ENCODE results near the gene ZBTB22. TPM values are rescaled to one million over a fixed set of nuclear protein-coding genes. Genes with fewer than 3 reads are reported as not detected.
"Not testable (repeated sequence)": the region's sequence is repeated elsewhere in the genome, so short reads cannot be mapped to it uniquely, and the experiment has no call there.

ZBTB22 gene
- total RNA-seq, 1 donor from 2014 or later: 16.4 TPM

DNA sequence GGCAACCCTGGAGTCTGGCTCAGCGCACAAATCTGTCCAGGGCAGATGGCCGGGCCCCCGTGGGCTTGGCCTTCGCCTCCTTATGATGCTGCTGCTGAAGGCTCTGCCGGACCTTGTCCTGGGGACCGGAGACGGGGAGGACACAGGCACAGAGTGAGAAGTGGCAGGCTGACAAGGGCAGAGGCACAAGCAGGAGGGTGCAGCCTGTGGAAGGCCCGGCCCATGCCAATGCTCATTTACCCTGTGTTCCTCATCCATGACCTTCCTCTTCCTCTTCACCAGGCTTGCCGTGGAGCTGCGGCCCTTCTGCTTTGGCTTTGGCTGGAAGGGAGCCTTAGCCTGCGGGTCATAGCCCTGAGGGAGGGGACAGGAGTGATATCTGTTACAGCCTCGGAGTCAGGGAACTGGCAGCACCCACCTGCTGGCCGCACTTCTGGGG lies 38.3 kb downstream of the ZBTB22 start:
- DNase-seq (ENCODE audit: low read depth, low spot score): no peak

DNA sequence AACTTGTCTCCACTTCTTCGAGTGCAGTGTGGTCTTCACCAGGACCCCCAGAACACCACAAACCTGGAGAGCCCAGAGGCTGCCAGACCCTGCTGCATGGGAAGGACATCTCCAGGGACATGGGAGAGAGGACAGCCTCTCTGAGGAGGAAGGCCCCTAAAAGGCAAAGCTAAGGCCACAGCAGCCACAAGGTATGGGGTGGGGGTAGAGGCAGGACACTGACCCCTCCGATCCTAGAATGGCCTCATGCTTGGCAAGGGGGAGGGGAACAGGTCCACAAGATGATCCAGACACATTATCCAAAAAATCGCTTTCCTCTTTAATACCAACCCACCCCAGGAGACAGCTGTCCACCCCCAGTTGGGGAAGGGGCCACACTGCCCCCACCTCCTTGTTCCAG lies 38.7 kb downstream of the ZBTB22 start:
- no peak for DNase-seq (ENCODE audit: low read depth, low spot score)

DNA sequence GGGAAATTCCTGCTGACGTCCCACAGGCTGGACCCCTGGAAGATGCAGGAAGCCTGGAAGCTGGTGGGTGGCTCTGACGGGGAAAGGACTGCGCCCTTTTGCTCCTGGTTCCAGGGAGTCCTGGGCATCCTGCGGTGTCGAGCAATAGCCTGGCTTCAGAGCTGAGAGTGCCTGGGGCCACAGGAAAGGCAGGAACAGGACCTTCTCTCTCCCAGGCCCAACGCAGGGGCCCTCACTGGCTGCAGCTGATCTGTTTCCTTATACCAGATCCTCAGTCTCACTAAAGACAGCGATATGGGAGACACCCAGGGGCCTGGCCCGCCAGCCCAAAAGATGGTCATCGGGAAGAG lies 39.2 kb downstream of the ZBTB22 start:
- no peak for DNase-seq (ENCODE audit: low read depth, low spot score)

DNA sequence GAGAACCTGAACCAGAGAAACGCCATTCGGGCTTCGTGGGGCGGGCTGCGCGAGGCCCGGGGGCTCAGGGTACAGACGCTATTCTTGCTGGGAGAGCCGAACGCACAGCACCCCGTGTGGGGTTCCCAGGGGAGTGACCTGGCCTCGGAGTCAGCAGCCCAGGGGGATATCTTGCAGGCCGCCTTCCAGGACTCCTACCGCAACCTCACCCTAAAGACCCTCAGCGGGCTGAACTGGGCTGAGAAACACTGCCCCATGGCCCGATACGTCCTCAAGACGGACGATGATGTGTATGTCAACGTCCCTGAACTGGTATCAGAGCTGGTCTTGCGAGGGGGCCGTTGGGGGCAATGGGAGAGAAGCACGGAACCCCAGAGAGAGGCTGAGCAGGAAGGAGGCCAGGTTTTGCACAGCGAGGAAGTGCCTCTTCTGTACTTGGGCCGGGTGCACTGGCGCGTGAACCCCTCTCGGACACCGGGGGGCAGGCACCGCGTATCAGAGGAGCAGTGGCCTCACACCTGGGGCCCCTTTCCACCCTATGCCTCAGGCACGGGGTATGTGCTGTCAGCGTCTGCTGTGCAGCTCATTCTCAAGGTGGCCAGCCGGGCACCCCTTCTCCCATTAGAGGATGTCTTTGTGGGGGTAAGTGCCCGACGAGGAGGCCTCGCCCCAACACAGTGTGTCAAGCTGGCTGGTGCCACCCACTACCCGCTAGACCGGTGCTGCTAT lies 39.7 kb downstream of the ZBTB22 start:
- DNase-seq (ENCODE audit: low read depth, low spot score): no peak

DNA sequence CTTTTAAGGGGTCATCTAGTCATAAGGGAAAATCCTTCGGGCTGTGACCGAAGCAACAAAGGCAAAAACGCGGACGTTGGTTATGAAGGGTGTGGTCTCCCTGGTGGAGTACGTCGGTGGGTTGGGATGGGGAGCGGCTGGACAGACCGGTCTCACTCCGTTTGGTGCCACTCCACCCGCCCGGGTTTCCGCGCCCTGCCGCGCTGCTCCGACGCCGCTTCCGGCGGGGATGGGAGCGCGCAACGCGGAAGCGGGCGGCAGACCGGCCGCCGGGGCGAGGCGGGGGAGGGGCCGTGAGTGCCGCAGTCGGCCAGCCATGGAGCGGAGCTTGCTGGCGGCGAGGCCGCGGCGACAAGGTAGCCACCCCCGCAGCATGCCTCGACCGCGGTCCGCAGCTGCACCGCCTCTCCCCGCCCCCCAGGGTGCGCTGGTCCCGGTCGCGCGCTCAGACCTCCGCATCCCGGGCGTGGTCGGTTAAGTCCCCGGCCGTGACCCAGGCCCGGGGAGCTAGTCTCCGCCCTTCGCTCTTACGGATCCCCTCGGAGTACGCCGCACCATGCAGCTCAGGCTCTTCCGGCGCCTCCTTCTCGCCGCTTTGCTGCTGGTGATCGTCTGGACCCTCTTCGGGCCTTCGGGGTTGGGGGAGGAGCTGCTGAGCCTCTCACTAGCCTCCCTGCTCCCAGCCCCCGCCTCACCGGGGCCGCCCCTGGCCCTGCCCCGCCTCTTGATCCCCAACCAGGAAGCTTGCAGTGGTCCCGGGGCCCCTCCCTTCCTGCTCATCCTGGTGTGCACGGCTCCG lies 40.5 kb downstream of the ZBTB22 start, which contains the start of gene B3GALT4:
B3GALT4 (plus strand) TSS at position 260 of the 799 bp plus-strand sequence; CDS start at position 557, 297 bp downstream.
- no peak for DNase-seq (ENCODE audit: low read depth, low spot score)

DNA sequence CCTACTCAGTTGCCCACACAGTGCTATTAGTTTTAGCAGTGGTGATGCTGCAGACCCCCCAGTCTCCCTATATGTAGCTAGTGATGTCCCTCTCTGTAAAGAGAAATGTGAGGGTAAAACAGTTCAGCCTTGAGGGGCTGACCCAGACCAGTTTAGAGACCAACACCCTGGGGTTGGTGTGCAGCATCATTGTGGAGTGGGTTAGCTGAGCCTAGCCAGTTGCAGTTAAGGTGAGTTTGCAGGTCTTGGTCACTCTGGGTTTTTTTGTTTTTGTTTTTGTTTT lies 41.0 kb downstream of the ZBTB22 start:
- no peak for DNase-seq (ENCODE audit: low read depth, low spot score)

DNA sequence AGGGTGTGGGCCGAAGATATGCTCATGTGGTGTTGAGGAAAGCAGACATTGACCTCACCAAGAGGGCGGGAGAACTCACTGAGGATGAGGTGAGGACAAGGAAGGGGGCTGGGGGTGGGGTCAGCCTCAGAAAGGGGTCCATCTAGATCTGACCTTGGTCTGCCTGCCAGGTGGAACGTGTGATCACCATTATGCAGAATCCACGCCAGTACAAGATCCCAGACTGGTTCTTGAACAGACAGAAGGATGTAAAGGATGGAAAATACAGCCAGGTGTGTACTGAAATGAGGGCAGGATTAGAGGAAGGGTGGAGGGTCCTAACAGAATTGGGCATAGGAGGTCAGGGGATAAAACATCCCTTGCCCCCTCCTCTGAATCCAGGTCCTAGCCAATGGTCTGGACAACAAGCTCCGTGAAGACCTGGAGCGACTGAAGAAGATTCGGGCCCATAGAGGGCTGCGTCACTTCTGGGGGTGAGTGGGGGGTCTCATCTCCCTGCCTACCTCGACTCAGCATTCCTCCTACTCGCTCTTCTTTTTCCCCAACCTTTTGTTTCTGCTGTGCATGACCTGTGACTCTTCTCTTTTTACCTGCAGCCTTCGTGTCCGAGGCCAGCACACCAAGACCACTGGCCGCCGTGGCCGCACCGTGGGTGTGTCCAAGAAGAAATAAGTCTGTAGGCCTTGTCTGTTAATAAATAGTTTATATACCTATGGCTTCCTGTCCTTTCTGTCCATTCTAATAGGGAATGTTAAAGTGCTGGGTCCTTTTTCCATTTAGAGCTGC lies 41.6 kb downstream of the ZBTB22 start:
- not testable (repeated sequence) for DNase-seq (ENCODE audit: low read depth, low spot score)

DNA sequence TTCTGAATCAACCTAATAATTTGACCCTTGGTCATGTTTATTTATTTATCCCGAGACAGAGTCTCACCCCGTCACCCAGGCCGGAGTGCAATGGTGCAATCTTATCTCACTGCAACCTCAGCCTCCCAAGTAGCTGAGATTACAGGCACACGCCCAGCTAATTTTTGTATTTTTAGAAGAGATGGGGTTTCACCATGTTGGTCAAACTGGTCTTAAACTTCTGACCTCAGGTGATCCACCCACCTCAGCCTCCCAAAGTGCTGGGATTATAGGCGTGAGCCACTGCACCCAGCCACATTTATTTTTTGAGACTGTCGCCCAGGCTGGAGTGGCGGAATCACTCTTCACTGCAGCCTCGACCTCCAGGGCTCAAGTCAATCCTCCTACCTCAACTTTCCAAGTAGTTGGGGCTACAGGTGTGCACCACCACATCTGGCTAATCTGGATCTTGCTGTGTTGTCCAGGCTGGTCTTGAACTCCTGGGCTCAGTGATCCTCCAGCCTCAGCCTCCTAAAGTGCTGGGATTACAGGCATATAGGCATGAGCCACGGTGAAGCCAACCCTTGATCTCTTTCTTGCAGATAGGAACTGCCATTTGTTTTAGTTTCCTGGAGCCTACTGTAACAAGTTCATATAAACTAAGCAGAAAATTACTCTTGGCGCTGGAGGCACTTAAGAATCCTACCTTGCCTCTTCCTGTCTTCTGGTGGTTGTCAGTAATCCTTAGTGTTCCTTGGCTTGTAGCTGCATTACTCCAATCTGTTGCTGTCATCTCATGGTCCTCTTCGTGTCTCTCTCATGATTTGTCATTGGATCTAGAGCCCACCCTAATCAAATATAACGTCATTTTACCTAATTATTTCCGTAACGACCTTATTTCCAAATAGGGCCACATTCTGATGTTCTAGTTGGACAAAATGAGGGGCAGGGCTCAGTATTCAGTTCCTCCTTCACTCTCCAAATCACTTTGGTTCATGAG lies 43.3 kb downstream of the ZBTB22 start:
- no peak for DNase-seq (ENCODE audit: low read depth, low spot score)

DNA sequence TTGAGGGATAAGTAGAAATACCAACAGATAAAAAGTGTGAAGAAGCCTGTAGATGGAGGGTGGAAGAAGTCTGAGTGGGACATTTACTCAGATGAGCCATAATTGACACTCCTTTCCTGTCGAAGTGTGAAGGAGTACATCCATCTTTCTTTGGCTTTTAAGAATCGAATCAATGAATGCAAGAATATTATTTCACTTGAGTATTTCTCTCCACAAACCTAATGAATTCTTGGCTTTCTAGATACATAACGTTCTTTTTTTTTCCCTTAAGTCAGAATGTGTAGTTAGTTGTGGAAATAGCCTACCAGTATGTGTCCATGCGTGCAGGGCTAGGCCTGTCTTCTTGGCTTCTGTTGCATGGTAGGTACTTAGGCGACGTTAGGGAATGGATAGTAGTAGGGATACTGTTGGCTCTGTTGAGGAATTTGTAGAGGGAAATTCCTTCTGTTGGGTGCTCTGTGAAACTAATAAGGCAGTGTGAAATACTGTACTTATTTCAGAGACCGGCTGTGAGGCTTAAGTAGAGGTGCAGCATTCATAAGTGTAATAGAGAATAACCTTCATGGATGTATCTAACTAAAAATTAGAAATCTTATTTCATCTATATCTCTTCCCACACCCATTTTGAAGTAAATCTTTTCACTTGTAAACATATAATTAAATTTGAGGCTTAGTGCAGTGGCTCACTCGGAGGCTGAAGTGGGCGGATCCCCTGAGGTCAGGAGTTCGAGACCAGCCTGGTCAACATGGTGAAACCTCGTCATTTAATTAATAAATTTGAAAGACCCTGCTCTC lies 44.2 kb downstream of the ZBTB22 start:
- no peak for DNase-seq (ENCODE audit: low read depth, low spot score)

DNA sequence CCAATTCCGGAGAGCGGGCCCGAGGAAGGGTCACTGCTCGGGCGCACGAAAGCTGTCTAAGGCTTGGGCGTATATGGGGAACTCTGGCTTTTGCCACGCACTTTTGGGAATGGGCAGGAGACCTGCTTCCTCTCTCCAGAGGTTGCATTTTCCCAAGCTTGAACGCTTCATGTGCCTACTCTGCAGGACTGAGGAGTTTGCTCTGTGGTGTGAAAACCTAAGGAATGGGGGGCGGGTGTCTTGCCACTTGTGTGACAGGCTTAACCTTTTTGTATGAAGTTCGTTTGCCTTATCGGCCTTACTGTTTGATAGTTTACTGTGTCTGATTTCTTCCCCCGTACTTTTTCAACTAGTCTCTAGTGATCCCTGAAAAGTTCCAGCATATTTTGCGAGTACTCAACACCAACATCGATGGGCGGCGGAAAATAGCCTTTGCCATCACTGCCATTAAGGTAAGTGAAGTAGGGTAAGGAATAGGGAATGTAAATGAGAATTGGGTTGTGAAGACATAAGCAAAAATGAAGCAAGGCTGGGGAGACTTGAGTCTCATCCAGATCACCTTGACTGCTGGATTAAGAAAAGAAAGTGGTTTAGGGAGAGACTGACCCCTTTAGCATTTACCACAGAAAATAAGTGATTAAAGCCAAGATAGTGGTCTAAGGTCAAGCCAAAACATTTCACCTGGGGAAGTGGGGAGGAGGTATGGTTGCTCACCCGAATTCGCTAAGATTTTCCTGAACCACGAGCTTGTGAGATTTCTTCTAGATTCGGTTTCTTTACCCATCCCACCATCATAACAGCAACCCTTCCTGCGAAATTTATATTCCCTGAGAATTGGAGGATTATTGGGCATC lies 45.0 kb downstream of the ZBTB22 start:
- DNase-seq (ENCODE audit: low read depth, low spot score): no peak

DNA sequence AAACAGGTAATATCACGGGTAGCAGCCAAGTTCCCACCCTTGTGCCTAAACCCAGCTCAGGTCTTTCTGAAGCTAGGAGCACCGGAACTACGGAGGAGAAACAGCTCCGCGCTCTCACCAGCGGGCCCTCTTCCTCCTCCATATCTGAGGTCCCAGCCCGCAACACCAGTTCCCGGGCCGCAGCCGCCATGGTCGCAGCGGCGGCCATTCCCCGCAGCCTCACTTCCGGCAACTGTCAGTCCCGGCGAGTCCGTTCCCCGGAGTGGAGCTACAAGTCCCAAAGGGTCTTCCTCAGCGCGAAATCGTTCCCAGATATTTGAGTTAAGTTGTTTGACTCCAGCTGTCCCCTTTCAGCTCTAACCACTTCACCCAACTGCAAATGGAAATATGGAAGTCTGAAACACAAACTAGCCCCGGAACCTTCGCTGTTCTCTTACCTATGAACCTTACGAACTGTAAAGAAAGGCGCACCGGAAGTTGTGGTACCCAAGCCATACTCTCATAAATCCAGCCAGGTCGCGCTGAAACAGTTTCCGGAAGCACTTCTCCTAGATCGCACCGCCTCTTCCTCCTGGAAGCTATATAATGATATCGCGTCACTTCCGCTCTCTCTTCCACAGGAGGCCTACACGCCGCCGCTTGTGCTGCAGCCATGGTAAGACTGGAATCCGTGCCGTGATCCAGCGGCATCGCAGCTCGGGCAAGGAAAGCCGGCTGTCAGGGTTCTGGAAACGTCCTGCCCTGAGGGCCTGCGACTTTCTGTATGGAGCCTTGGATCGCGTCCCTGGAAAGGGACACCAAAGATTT lies 45.9 kb downstream of the ZBTB22 start, which contains the start of the genes RPS18 and VPS52:
RPS18 (plus strand) TSS at position 608 of the 807 bp plus-strand sequence; CDS start at position 653, 45 bp downstream.
VPS52 (minus strand) TSS at position 409 of the 807 bp plus-strand sequence; CDS start at position 208, 201 bp downstream.
- peak; percentile 99 for DNase-seq (ENCODE audit: low read depth, low spot score)

DNA sequence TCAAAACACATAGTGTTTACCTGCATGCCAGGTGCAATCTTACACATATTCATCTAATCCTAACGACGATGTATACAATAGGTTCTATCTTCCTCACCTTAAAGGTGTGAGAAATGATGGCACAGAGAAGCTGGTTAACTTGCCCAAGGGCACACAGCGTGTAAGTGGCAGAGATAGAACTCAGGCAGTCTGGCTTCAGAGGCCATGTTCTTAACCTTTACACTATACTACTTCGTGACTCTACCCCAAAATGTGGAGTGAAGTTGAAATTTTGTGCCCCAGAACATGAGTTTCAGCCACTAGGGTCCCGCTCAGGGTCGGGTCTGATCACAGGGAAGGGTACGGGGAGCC lies 46.5 kb downstream of the ZBTB22 start:
- no peak for DNase-seq (ENCODE audit: low read depth, low spot score)

Other genes with a start within 250 kb of the ZBTB22 start
- gene HLA-DPA1, start 244.1 kb downstream of the ZBTB22 start, total RNA-seq: 1.4 TPM in 1 of 2 replicates, not detected in the other
- 0.46 and 10.3 TPM in 2 replicates for gene HLA-DPB1, start 241.8 kb downstream of the ZBTB22 start, total RNA-seq
- 0.07 and 0.11 TPM in 2 replicates for gene COL11A2, start 125.3 kb downstream of the ZBTB22 start, total RNA-seq
- 22.4 and 23.6 TPM in 2 replicates for gene RXRB, start 117.1 kb downstream of the ZBTB22 start, total RNA-seq
- 107 and 131 TPM in 2 replicates for gene SLC39A7, start 116.9 kb downstream of the ZBTB22 start, total RNA-seq
- gene HSD17B8, start 113.1 kb downstream of the ZBTB22 start, total RNA-seq: 3.5 and 8.6 TPM in 2 replicates
- 23.0 and 27.5 TPM in 2 replicates for gene RING1, start 109.2 kb downstream of the ZBTB22 start, total RNA-seq
- 32.1 and 33.0 TPM in 2 replicates for gene VPS52, start 45.9 kb downstream of the ZBTB22 start, total RNA-seq
- 2,993 and 4,478 TPM in 2 replicates for gene RPS18, start 45.7 kb downstream of the ZBTB22 start, total RNA-seq
- gene B3GALT4, start 40.6 kb downstream of the ZBTB22 start, total RNA-seq: 2.8 and 4.7 TPM in 2 replicates
- gene WDR46, start 28.5 kb downstream of the ZBTB22 start, total RNA-seq: 90.2 and 94.7 TPM in 2 replicates
- 51.2 and 53.3 TPM in 2 replicates for gene PFDN6, start 28.1 kb downstream of the ZBTB22 start, total RNA-seq
- 39.4 and 42.5 TPM in 2 replicates for gene RGL2, start 18.8 kb downstream of the ZBTB22 start, total RNA-seq
- gene TAPBP, start 3.7 kb downstream of the ZBTB22 start, total RNA-seq: 48.7 and 71.1 TPM in 2 replicates
- gene DAXX, start 5.2 kb upstream of the ZBTB22 start, total RNA-seq: 48.6 and 49.9 TPM in 2 replicates
- 19.9 and 40.4 TPM in 2 replicates for gene KIFC1, start 74.1 kb upstream of the ZBTB22 start, total RNA-seq
- 6.8 and 10.7 TPM in 2 replicates for gene PHF1, start 93.3 kb upstream of the ZBTB22 start, total RNA-seq
- gene CUTA, start 100.4 kb upstream of the ZBTB22 start, total RNA-seq: 49.5 and 51.8 TPM in 2 replicates
- 1.5 and 2.2 TPM in 2 replicates for gene SYNGAP1, start 102.3 kb upstream of the ZBTB22 start, total RNA-seq
- gene ZBTB9, start 136.8 kb upstream of the ZBTB22 start, total RNA-seq: 6.1 and 6.7 TPM in 2 replicates

Measured in pulmonary artery endothelial cell (primary cell).